Astrocyte (in vitro differentiated cells and primary cell): ENCODE results near the gene CACNA1B. TPM values are rescaled to one million over a fixed set of nuclear protein-coding genes. Genes with fewer than 3 reads are reported as not detected.

Experiments used
- DNase-seq: peaks from one replicate; pipeline ENCODE4 v3.0.0-alpha.2; 2010; ENCODE audit warnings: low read depth
- FAIRE-seq: peaks from 2 replicates; lab custom pipeline; 2011; peaks lifted over from hg19 to GRCh38; lab: Jason Lieb, UNC
- H2AFZ ChIP-seq: 2 replicates; pipeline ENCODE4 v1.6.0; 2012; ENCODE audit warnings: low read depth, low read length, inconsistent platforms
- H3K27ac ChIP-seq: 2 replicates; pipeline ENCODE4 v1.5.1; 2011; ENCODE audit warnings: low read depth, low read length, inconsistent platforms
- H3K27me3 ChIP-seq: 2 replicates; pipeline ENCODE4 v1.6.0; 2011; ENCODE audit warnings: low read length, inconsistent platforms; ENCODE audit not compliant: insufficient read depth
- H3K36me3 ChIP-seq: 2 replicates; pipeline ENCODE4 v1.5.1; 2011; ENCODE audit warnings: low read length, inconsistent platforms; ENCODE audit not compliant: insufficient read depth
- H3K4me1 ChIP-seq: 2 replicates; pipeline ENCODE4 v1.5.1; 2011; ENCODE audit warnings: low read length, inconsistent platforms; ENCODE audit not compliant: insufficient read depth
- H3K4me2 ChIP-seq: 2 replicates; pipeline ENCODE4 v1.6.0; 2012; ENCODE audit warnings: low read length, inconsistent platforms
- H3K4me3 ChIP-seq: 2 replicates; pipeline ENCODE4 v1.5.1; 2011; ENCODE audit warnings: low read depth, mild to moderate bottlenecking, low read length, inconsistent platforms; ENCODE audit not compliant: insufficient read depth
- H3K79me2 ChIP-seq: 2 replicates; pipeline ENCODE4 v1.6.0; 2012; ENCODE audit warnings: mild to moderate bottlenecking, low read length, inconsistent platforms; ENCODE audit not compliant: insufficient read depth
- H3K9ac ChIP-seq: 2 replicates; pipeline ENCODE4 v1.6.0; 2012; ENCODE audit warnings: mild to moderate bottlenecking, low read length, inconsistent platforms
- H3K9me3 ChIP-seq: 2 replicates; pipeline ENCODE4 v1.5.1; 2012; ENCODE audit warnings: low read depth, mild to moderate bottlenecking, low read length, inconsistent platforms; ENCODE audit not compliant: insufficient read depth
- H4K20me1 ChIP-seq: 2 replicates; pipeline ENCODE4 v1.6.0; 2012; ENCODE audit warnings: low read length, inconsistent platforms; ENCODE audit not compliant: insufficient read depth
- H3K27ac Mint-ChIP-seq: one replicate; pipeline ENCODE4 v1.8.0; 2021; ENCODE audit warnings: mild to moderate bottlenecking, mixed read lengths; ENCODE audit not compliant: unreplicated experiment
- H3K27me3 Mint-ChIP-seq: one replicate; pipeline ENCODE4 v1.8.0; 2021; ENCODE audit warnings: low read depth, mixed read lengths; ENCODE audit not compliant: unreplicated experiment
- H3K36me3 Mint-ChIP-seq: one replicate; pipeline ENCODE4 v1.8.0; 2021; ENCODE audit warnings: low read depth, mixed read lengths; ENCODE audit not compliant: unreplicated experiment
- H3K4me1 Mint-ChIP-seq: one replicate; pipeline ENCODE4 v1.8.0; 2021; ENCODE audit warnings: low read depth, mixed read lengths; ENCODE audit not compliant: unreplicated experiment
- H3K4me3 Mint-ChIP-seq: one replicate; pipeline ENCODE4 v1.8.0; 2021; ENCODE audit warnings: mild to moderate bottlenecking, moderate library complexity, mixed read lengths; ENCODE audit not compliant: unreplicated experiment
- H3K9me3 Mint-ChIP-seq: one replicate; pipeline ENCODE4 v1.8.0; 2021; ENCODE audit warnings: mild to moderate bottlenecking, mixed read lengths; ENCODE audit not compliant: unreplicated experiment
- CTCF ChIP-seq: IDR thresholded peaks from 2 replicates; pipeline ENCODE4 v1.5.1; 2011; ENCODE audit warnings: low read depth, mild to moderate bottlenecking, inconsistent platforms, low read length, moderate library complexity; ENCODE audit not compliant: insufficient read depth
- EZH2 ChIP-seq: IDR thresholded peaks from 2 replicates; pipeline ENCODE4 v1.6.1; 2012; ENCODE audit warnings: mild to moderate bottlenecking, low read length, inconsistent platforms; ENCODE audit not compliant: insufficient read depth
- total RNA-seq: library from RNA; stranded (reverse); gene quantifications from 2 replicates; pipeline ENCODE4 v1.2.1, GENCODE V29; 2021

Gene CACNA1B
- total RNA-seq, 1 donor from 2014 or later: 3.1 TPM

DNA sequence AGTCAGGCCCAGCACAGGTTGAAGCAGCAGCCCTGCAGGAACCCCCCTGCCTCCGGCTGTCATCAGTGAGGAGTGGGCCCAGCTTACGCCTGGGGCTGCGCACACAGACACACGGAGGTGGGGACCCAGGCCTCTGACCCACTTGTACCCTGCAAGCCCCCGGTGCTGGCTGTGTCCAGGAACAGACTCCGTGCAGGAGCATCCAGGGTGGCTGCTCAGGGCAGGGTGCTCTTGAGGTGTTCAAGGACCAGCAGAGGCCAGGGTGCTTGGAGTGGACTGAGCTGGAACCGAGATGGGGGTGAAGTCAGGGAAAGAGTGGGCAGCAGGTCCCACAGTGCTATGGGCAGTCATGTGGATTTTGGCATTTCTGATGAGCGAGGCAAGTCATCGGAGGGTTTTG lies 199.5 kb downstream of the CACNA1B start:
- Mint-ChIP-seq H3K4me3 (no peak overlapping the region), H3K36me3 (peaks cover 23% of the 10 kb centered on the region), H3K27me3 (peaks cover 16% of the 10 kb centered on the region), H3K4me1 (no peaks in the 10 kb centered on the region), H3K27ac (no peak overlapping the region), H3K9me3 (peaks cover 12% of the 10 kb centered on the region)
- Histone ChIP-seq H4K20me1 (no peaks in the 10 kb centered on the region), H3K9me3 (peaks cover 13% of the 10 kb centered on the region), H3K4me1 (no peaks in the 10 kb centered on the region), H3K9ac (no peak overlapping the region), H2AFZ (no peak overlapping the region), H3K4me3 (no peak overlapping the region), H3K27ac (no peak overlapping the region), H3K79me2 (no peaks in the 10 kb centered on the region), H3K27me3 (no peaks in the 10 kb centered on the region), H3K4me2 (no peak overlapping the region), H3K36me3 (no peaks in the 10 kb centered on the region)
- FAIRE-seq (no peak), DNase-seq (no peak)
- no peak for TF ChIP-seq EZH2
- no peak for TF ChIP-seq CTCF

GRCh38 chr9:138077898-138078540 lies 200.4 kb downstream of the CACNA1B start:
- Histone ChIP-seq H4K20me1 (no peaks in the 10 kb centered on the region), H3K9me3 (peaks cover 13% of the 10 kb centered on the region), H3K27ac (no peak overlapping the region), H3K9ac (no peak overlapping the region), H2AFZ (no peak overlapping the region), H3K27me3 (no peaks in the 10 kb centered on the region), H3K4me1 (no peaks in the 10 kb centered on the region), H3K79me2 (no peaks in the 10 kb centered on the region), H3K4me2 (no peak overlapping the region), H3K4me3 (no peak overlapping the region), H3K36me3 (no peaks in the 10 kb centered on the region)
- Mint-ChIP-seq H3K4me3 (no peak overlapping the region), H3K27me3 (peaks cover 16% of the 10 kb centered on the region), H3K4me1 (no peaks in the 10 kb centered on the region), H3K36me3 (peaks cover 27% of the 10 kb centered on the region), H3K27ac (no peak overlapping the region), H3K9me3 (peaks cover 12% of the 10 kb centered on the region)
- DNase-seq (no peak), FAIRE-seq (no peak)
- TF ChIP-seq EZH2: no peak
- TF ChIP-seq CTCF: no peak

- Histone ChIP-seq H3K9ac (no peak overlapping the region), H3K4me2 (no peak overlapping the region), H2AFZ (no peak overlapping the region), H3K9me3 (peaks cover 13% of the 10 kb centered on the region), H3K79me2 (no peaks in the 10 kb centered on the region), H3K4me3 (no peak overlapping the region), H3K27me3 (no peaks in the 10 kb centered on the region), H3K4me1 (no peaks in the 10 kb centered on the region), H3K27ac (no peak overlapping the region), H4K20me1 (no peaks in the 10 kb centered on the region), H3K36me3 (no peaks in the 10 kb centered on the region)
- Mint-ChIP-seq H3K27ac (no peak overlapping the region), H3K36me3 (peaks cover 27% of the 10 kb centered on the region), H3K4me3 (no peak overlapping the region), H3K9me3 (peaks cover 16% of the 10 kb centered on the region), H3K4me1 (no peaks in the 10 kb centered on the region), H3K27me3 (peaks cover 16% of the 10 kb centered on the region)
- no peak for FAIRE-seq
- no peak for DNase-seq
- TF ChIP-seq EZH2 (no peak), CTCF (no peak)
Measured at GRCh38 chr9:138078846-138079245, 201.3 kb downstream of the CACNA1B start.
